HEK293 (cell line): ENCODE results near the gene POLD4.

Experiments used
- CTCF ChIA-PET: fragments of 350-600 bp; formaldehyde crosslinking; extraction: SDS; loops from one replicate; lab custom pipeline; 2021; ENCODE audit warnings: antibody characterized with exemption; lab: Yijun Ruan, JAX
- POLR2A ChIA-PET: fragments of 300-600 bp; formaldehyde crosslinking; extraction: SDS; loops from one replicate; lab custom pipeline; 2020; ENCODE audit warnings: antibody characterized with exemption, inconsistent platforms; lab: Yijun Ruan, JAX
- H3K27ac ChIP-seq: fragments of 200-500 bp; sonication (Bioruptor generic); 2 replicates; pipeline ENCODE4 v1.5.1; 2014; ENCODE audit warnings: low read depth, low read length, control low read depth, inconsistent platforms; ENCODE audit errors: extremely low read depth
- H3K36me3 ChIP-seq, 2 experiments: fragments of 200-500 bp in 1 of 2; sonication (Bioruptor generic) in 1 of 2; 1 replicate in 1 of 2; 2 replicates in 1 of 2; pipeline ENCODE4 v1.5.1; 2014 to 2017; ENCODE audit warnings: inconsistent platforms in 2 of 2, low read length in 2 of 2; ENCODE audit not compliant: control insufficient read depth in 2 of 2, insufficient read depth in 1 of 2
- H3K4me1 ChIP-seq: fragments of 200-500 bp; sonication (Bioruptor generic); 2 replicates; pipeline ENCODE4 v1.5.1; 2014; ENCODE audit warnings: mild to moderate bottlenecking, low read length, inconsistent platforms; ENCODE audit not compliant: control insufficient read depth, insufficient read depth
- H3K4me3 ChIP-seq: 2 replicates; pipeline ENCODE4 v1.5.1; 2011; ENCODE audit warnings: low read depth, mild to moderate bottlenecking, control low read depth, low read length, moderate library complexity
- H3K9me3 ChIP-seq: fragments of 200-500 bp; sonication (Bioruptor generic); 2 replicates; pipeline ENCODE4 v1.5.1; 2014; ENCODE audit warnings: low read depth, low read length, inconsistent platforms; ENCODE audit not compliant: control insufficient read depth, insufficient read depth
- PBX3 ChIP-seq: sonication (generic); formaldehyde crosslinking; IDR thresholded peaks from 2 replicates; pipeline ENCODE4 v1.8.1; 2022; ENCODE audit warnings: mild to moderate bottlenecking, moderate library complexity, missing genetic modification reagents
- YY1 ChIP-seq: fragments of 450-650 bp; formaldehyde crosslinking; IDR thresholded peaks from 2 replicates; pipeline ENCODE4 v1.5.1; 2018; ENCODE audit warnings: missing biosample characterization, missing genetic modification characterization
- ZBTB8A ChIP-seq: fragments of 450-650 bp; formaldehyde crosslinking; IDR thresholded peaks from 2 replicates; pipeline ENCODE4 v1.5.1; 2016; ENCODE audit warnings: missing biosample characterization, missing genetic modification characterization
- ZFP41 ChIP-seq: fragments of 450-650 bp; formaldehyde crosslinking; IDR thresholded peaks from 2 replicates; pipeline ENCODE4 v1.5.1; 2016; ENCODE audit warnings: missing biosample characterization, missing genetic modification characterization, borderline replicate concordance
- ZNF157 ChIP-seq: fragments of 450-650 bp; formaldehyde crosslinking; IDR thresholded peaks from 2 replicates; pipeline ENCODE4 v1.5.1; 2016; ENCODE audit warnings: missing biosample characterization, missing genetic modification characterization
- ZNF16 ChIP-seq: fragments of 450-650 bp; formaldehyde crosslinking; IDR thresholded peaks from 2 replicates; pipeline ENCODE4 v1.5.1; 2016; ENCODE audit warnings: low read depth, missing biosample characterization, missing genetic modification characterization
- ZNF223 ChIP-seq: fragments of 450-650 bp; formaldehyde crosslinking; IDR thresholded peaks from 2 replicates; pipeline ENCODE4 v1.5.1; 2016; ENCODE audit warnings: missing biosample characterization, missing genetic modification characterization
- ZNF23 ChIP-seq: fragments of 450-650 bp; formaldehyde crosslinking; IDR thresholded peaks from 2 replicates; pipeline ENCODE4 v1.5.1; 2016; ENCODE audit warnings: missing biosample characterization, missing genetic modification characterization, borderline replicate concordance
- ZNF350 ChIP-seq: fragments of 450-650 bp; formaldehyde crosslinking; IDR thresholded peaks from 2 replicates; pipeline ENCODE4 v1.5.0; 2017; ENCODE audit warnings: missing biosample characterization, mild to moderate bottlenecking, missing genetic modification characterization
- ZNF366 ChIP-seq: fragments of 450-650 bp; formaldehyde crosslinking; conservative IDR thresholded peaks from 2 replicates; pipeline ENCODE4 v1.5.1; 2016; ENCODE audit warnings: missing biosample characterization, missing genetic modification characterization
- ZNF473 ChIP-seq: fragments of 450-650 bp; formaldehyde crosslinking; IDR thresholded peaks from 2 replicates; pipeline ENCODE4 v1.5.1; 2017; ENCODE audit warnings: missing biosample characterization, missing genetic modification characterization
- ZNF548 ChIP-seq: fragments of 450-650 bp; formaldehyde crosslinking; IDR thresholded peaks from 2 replicates; pipeline ENCODE4 v1.5.1; 2016; ENCODE audit warnings: missing biosample characterization, missing genetic modification characterization
- ZNF776 ChIP-seq: fragments of 450-650 bp; formaldehyde crosslinking; IDR thresholded peaks from 2 replicates; pipeline ENCODE4 v1.5.0; 2017; ENCODE audit warnings: missing biosample characterization, missing genetic modification characterization, borderline replicate concordance
- TF ChIP-seq, protein P1 (sequence below): fragments of 450-650 bp; formaldehyde crosslinking; IDR thresholded peaks from 2 replicates; pipeline ENCODE4 v1.5.1; 2016; ENCODE audit warnings: missing biosample characterization, missing genetic modification characterization
- TF ChIP-seq, protein P2 (sequence below): fragments of 450-650 bp; formaldehyde crosslinking; conservative IDR thresholded peaks from 2 replicates; pipeline ENCODE4 v1.5.1; 2016; ENCODE audit warnings: low read depth, missing biosample characterization, missing genetic modification characterization
- TF ChIP-seq, protein P3 (sequence below): fragments of 450-650 bp; formaldehyde crosslinking; IDR thresholded peaks from 2 replicates; pipeline ENCODE4 v1.5.1; 2016; ENCODE audit warnings: missing biosample characterization, missing genetic modification characterization, low read depth

POLD4 gene

GRCh38 chr11:67323526-67323925, 29.8 kb downstream of the POLD4 start:
- ChIA-PET CTCF (interaction anchor here (1.5 to 11.2 kb wide), 2 partner anchors 22 to 60 kb away, joined by 6 to 104 read pairs; no protein-coding TSS in a partner anchor), POLR2A (interaction anchor here (1.2 to 1.4 kb wide), 2 partner anchors 35 to 49 kb away, joined by 3 to 4 read pairs; no protein-coding TSS in a partner anchor)
- H3K27ac ChIP-seq, result no peak overlapping the region
- no peaks in the 10 kb centered on the region for H3K9me3 ChIP-seq
- peaks cover 0 to 16% of the 10 kb centered on the region in 2 experiments; a peak in 1 of 3 replicates for H3K36me3 ChIP-seq
- no peak overlapping the region for H3K4me3 ChIP-seq
- no peaks in the 10 kb centered on the region for H3K4me1 ChIP-seq
- no peak for TF ChIP-seq ZNF350 (tag by site-specific recombination)
- TF ChIP-seq, protein P1, sequence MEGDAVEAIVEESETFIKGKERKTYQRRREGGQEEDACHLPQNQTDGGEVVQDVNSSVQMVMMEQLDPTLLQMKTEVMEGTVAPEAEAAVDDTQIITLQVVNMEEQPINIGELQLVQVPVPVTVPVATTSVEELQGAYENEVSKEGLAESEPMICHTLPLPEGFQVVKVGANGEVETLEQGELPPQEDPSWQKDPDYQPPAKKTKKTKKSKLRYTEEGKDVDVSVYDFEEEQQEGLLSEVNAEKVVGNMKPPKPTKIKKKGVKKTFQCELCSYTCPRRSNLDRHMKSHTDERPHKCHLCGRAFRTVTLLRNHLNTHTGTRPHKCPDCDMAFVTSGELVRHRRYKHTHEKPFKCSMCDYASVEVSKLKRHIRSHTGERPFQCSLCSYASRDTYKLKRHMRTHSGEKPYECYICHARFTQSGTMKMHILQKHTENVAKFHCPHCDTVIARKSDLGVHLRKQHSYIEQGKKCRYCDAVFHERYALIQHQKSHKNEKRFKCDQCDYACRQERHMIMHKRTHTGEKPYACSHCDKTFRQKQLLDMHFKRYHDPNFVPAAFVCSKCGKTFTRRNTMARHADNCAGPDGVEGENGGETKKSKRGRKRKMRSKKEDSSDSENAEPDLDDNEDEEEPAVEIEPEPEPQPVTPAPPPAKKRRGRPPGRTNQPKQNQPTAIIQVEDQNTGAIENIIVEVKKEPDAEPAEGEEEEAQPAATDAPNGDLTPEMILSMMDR (tag by site-specific recombination), result no peak
- no peak for TF ChIP-seq ZNF223 (tag by site-specific recombination)
- no peak for TF ChIP-seq ZNF16 (tag by site-specific recombination)
- TF ChIP-seq ZNF776 (tag by site-specific recombination), result no peak
- no peak for TF ChIP-seq ZBTB8A (tag by site-specific recombination)

DNA sequence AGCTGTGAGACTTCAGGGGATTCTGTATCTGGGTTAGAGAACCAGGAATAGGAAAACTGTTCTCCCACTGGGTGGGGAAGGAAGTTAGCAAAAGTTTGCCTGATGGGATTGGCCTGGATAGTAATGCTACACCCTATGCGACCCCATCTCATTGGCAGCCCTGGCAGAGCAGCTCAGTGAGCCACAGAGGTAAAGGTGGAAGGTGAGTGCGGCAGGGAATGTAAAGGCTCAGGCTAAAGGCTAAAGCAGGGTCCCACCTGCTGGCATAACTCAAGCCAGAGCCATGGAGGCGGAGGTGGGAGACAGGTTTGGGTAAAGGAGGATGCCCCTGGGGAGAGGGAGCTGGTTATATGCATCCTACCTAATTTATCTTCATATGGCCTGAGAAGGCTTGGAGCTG, 31.3 kb downstream of the POLD4 start:
- Histone ChIP-seq H3K9me3 (no peaks in the 10 kb centered on the region), H3K27ac (no peak overlapping the region), H3K4me3 (no peak overlapping the region), H3K36me3 (peaks cover 0 to 16% of the 10 kb centered on the region in 2 experiments; a peak in 1 of 3 replicates), H3K4me1 (no peaks in the 10 kb centered on the region)
- TF ChIP-seq ZNF473 (tag by site-specific recombination), result no peak
- TF ChIP-seq PBX3, result no peak
- no peak for TF ChIP-seq ZNF157
- TF ChIP-seq ZNF23, result no peak
- no peak for TF ChIP-seq ZNF366 (tag by site-specific recombination)
- TF ChIP-seq, protein P2, sequence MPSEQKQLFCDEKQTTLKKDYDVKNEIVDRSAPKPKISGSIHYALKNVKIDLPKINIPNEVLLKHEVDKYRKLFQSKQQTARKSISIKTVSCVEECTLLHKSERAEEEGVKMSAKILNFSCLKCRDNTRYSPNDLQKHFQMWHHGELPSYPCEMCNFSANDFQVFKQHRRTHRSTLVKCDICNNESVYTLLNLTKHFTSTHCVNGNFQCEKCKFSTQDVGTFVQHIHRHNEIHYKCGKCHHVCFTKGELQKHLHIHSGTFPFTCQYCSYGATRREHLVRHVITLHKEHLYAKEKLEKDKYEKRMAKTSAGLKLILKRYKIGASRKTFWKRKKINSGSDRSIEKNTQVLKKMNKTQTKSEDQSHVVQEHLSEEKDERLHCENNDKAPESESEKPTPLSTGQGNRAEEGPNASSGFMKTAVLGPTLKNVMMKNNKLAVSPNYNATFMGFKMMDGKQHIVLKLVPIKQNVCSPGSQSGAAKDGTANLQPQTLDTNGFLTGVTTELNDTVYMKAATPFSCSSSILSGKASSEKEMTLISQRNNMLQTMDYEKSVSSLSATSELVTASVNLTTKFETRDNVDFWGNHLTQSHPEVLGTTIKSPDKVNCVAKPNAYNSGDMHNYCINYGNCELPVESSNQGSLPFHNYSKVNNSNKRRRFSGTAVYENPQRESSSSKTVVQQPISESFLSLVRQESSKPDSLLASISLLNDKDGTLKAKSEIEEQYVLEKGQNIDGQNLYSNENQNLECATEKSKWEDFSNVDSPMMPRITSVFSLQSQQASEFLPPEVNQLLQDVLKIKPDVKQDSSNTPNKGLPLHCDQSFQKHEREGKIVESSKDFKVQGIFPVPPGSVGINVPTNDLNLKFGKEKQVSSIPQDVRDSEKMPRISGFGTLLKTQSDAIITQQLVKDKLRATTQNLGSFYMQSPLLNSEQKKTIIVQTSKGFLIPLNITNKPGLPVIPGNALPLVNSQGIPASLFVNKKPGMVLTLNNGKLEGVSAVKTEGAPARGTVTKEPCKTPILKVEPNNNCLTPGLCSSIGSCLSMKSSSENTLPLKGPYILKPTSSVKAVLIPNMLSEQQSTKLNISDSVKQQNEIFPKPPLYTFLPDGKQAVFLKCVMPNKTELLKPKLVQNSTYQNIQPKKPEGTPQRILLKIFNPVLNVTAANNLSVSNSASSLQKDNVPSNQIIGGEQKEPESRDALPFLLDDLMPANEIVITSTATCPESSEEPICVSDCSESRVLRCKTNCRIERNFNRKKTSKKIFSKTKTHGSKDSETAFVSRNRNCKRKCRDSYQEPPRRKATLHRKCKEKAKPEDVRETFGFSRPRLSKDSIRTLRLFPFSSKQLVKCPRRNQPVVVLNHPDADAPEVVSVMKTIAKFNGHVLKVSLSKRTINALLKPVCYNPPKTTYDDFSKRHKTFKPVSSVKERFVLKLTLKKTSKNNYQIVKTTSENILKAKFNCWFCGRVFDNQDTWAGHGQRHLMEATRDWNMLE (tag by site-specific recombination), result no peak
- POLR2A ChIA-PET, result interaction anchor here (1.4 kb wide), 1 partner anchor 34 kb away, joined by 4 read pairs; no protein-coding TSS in a partner anchor
- CTCF ChIA-PET, result interaction anchor here (0.8 to 11.2 kb wide), 4 partner anchors 15 to 59 kb away, joined by 3 to 104 read pairs (median 4); partner anchors contain the start of gene CLCF1

DNA sequence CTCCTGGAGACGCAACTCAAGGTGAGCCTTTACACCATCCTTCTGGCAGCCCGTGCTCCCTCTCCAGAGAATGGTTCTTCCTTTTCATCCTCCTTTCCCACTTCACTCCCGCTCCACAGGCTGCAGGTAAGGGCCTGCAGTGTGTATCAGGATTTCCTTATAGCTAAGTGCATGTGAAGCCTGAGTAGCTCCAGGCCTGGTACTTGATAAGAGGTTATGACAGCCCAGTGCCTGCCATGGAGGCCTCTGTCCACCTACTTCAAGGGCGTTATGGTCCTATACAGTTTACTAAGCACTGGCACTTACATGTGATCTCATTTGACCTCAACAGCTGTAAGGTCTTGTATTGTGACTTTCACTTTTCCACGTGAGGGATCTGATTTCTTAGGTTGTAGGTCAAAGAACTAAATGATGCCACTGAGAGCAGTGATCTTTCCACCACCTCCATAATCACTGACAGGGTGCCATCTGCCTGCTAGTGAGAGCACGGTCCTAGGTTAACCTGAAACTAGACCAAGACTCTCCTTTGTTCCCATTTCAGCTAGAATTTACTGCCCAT, 32.0 kb downstream of the POLD4 start:
- ChIA-PET POLR2A (no interaction called here), CTCF (interaction anchor here (0.8 to 11.2 kb wide), 6 partner anchors 24 to 61 kb away, joined by 3 to 104 read pairs (median 4); partner anchors contain the start of gene CLCF1)
- no peaks in the 10 kb centered on the region for H3K4me1 ChIP-seq
- H3K9me3 ChIP-seq, result no peaks in the 10 kb centered on the region
- H3K36me3 ChIP-seq, result peaks cover 0 to 16% of the 10 kb centered on the region in 2 experiments; a peak in 1 of 3 replicates
- no peak overlapping the region for H3K27ac ChIP-seq
- H3K4me3 ChIP-seq, result no peak overlapping the region
- TF ChIP-seq, protein P3, sequence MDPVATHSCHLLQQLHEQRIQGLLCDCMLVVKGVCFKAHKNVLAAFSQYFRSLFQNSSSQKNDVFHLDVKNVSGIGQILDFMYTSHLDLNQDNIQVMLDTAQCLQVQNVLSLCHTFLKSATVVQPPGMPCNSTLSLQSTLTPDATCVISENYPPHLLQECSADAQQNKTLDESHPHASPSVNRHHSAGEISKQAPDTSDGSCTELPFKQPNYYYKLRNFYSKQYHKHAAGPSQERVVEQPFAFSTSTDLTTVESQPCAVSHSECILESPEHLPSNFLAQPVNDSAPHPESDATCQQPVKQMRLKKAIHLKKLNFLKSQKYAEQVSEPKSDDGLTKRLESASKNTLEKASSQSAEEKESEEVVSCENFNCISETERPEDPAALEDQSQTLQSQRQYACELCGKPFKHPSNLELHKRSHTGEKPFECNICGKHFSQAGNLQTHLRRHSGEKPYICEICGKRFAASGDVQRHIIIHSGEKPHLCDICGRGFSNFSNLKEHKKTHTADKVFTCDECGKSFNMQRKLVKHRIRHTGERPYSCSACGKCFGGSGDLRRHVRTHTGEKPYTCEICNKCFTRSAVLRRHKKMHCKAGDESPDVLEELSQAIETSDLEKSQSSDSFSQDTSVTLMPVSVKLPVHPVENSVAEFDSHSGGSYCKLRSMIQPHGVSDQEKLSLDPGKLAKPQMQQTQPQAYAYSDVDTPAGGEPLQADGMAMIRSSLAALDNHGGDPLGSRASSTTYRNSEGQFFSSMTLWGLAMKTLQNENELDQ (tag by site-specific recombination), result no peak
- no peak for TF ChIP-seq ZNF548 (tag by site-specific recombination)
- no peak for TF ChIP-seq ZFP41
- TF ChIP-seq YY1 (tag by site-specific recombination), result no peak
